Ammon's horn (tissue), 1 donor: ENCODE data around the gene FMO2.

Source experiments
- DNase-seq: peaks from one replicate; pipeline ENCODE4 v3.0.0-alpha.2; 2016; ENCODE audit warnings: low spot score

Gene FMO2, protein sequence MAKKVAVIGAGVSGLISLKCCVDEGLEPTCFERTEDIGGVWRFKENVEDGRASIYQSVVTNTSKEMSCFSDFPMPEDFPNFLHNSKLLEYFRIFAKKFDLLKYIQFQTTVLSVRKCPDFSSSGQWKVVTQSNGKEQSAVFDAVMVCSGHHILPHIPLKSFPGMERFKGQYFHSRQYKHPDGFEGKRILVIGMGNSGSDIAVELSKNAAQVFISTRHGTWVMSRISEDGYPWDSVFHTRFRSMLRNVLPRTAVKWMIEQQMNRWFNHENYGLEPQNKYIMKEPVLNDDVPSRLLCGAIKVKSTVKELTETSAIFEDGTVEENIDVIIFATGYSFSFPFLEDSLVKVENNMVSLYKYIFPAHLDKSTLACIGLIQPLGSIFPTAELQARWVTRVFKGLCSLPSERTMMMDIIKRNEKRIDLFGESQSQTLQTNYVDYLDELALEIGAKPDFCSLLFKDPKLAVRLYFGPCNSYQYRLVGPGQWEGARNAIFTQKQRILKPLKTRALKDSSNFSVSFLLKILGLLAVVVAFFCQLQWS

DNA sequence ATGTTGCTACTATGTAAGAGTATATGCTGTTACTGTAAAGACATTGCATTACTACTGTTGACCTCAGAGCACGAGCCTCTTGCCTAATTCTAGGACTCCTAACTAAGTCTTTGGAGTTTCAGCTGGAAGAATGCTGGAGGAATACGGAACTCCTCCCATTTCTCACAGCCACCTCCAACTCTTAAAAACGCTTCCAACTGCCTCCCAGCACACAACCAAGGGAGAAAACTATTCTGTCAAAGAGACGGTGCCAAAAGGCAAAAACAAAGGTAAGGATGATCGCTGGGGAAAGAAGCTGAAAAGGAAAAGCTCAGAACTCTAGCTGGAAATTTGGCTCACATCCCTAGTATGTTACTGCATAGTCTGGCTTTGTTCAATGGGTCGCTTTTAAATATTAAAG lies at the start of gene FMO2:
TSS of gene FMO2 (plus strand) at position 210 of the 400 bp plus-strand sequence. CDS start 414 bp downstream, outside the sequence.
- no peak for DNase-seq

DNA sequence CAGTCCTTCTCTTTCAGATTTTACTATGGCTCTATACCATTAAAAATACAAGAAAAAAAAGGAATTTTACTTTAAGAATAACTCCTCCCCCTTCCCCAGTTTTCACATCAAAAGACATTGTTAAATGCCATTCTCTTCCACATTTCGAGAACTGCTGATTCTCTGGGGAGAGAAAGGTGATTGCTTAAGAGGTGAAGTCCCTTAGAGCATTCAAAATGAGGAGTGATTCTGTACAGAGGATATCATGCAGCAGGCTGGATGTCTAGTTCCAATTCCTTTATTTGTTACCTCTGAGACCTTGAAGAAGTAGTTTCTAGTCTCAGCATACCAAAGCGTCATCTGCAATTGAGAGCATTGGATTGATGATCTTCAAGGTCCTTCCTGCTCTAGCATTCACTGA lies 47.5 kb upstream of the FMO2 start:
- no peak for DNase-seq

DNA sequence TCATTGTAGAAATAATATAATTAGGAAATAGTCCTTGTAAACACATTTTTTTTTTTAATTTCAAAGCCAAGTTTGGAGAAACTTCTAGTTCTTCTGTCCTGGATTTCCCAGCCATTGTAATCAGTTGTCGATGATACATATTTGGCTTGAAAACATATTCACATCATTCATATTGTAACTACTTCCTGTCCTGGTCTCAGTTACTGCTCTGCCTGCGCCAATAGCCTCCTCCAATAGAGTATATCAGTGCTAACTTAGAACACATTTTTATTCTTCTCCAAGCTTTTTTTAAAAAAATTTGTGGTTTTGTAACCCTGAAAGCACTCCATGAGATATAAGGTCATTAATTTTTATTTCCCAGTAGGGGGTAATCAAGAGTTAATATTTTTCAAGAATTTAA lies 46.1 kb upstream of the FMO2 start:
- no peak for DNase-seq

DNA sequence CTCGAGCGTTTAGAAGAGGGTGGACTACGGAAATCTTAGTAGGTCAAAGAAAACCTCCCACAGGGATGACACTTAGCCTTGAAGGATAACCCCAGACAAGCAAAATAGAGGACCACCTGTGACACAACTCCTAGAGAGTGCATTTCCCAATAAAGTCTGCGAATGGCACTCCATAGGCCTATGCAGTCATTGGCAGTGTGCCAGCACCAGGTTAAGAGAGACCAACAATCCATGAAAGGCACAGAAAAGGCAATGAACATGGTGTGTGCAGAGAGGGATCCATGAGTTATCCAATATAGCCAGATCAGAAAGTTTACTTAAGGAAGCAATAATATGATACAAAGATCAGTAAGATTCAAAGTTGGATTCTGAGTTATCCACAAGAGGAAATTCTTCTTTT lies 45.2 kb upstream of the FMO2 start:
- no peak for DNase-seq

DNA sequence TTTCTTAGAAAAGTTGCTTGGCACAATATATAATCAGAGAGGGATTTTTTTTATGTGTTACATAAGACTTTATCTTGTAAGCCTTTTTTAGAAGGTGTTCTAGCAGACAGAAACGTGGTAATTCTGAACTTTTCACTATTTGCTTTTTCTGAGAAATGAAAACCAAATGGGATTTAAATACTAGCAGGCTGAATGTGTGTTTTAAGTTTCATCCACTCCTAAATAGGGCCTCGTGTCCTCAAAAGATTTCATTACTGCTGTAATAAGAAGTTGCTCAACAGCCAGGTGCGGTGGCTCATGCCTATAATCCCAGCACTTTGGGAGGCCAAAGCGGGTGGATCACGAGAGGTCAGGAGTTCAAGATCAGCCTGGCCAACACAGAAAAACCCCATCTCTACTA lies 44.7 kb upstream of the FMO2 start:
- no peak for DNase-seq

DNA sequence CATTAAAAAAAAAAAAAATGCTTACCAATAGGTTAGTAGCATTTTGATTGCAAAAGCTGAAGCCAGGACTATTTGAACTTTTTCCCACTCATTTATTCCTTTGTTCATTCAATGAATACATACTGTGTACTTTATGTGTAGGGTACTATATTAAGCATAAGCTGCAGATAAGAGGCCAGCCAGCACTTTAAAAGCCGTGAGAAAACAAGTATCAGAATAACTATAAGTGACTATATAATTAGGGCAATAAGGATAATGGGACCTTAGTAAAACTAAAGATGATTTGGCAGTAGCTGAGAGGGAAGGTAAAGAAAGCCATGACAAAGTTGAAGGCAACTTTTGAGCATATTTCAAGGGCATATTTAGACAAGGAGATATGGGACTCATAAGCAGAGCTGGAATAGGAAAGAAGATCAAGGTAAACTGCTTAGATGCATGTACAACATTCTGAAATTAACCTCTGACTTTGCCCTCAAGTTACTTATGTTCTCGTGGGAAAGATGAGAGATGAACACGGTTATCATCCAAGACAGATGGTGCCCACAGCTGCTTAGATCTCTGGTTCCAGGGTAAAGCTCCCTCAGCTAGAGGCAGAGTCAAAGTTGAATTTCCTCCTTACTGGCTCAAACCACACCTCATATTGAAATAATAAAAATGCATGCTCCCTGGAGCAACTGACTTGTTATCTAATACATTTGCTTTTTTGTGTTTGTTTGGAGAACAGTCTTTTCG lies 44.0 kb upstream of the FMO2 start:
- no peak for DNase-seq

DNA sequence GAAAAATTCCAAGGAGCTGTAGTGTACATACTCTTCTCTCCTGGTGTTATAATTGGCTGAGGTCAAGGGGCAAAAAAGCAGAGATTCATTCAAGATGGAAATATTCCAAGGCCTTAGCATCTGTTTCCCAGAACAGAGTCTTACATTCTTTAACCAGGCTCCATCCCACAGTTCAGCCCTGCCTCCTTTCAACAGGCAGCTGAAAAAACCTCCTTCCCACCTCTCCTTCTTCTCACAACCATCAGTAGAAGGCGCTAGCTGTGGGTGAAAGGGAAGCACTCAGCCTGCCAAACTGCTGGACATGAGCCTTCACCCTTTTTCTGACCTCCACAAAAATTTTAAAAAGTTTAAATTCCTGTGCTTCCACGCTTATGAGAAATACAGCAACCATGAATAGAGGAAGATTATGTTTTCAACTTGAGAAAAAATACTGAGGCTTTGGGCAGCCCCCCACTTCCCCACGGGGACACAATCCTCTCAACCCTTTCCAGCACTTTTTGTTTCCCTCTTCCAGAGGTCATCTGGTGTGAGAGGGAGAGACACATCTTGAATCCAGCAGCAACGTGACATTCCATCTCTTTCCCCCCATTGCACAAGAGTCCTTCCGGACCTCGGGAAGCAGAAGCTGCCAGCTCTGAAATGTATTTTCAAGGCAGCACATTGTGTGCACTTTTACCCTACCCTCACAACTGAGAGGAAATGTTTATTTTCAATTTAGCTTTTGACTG lies 43.2 kb upstream of the FMO2 start:
- peak; percentile 40 for DNase-seq

DNA sequence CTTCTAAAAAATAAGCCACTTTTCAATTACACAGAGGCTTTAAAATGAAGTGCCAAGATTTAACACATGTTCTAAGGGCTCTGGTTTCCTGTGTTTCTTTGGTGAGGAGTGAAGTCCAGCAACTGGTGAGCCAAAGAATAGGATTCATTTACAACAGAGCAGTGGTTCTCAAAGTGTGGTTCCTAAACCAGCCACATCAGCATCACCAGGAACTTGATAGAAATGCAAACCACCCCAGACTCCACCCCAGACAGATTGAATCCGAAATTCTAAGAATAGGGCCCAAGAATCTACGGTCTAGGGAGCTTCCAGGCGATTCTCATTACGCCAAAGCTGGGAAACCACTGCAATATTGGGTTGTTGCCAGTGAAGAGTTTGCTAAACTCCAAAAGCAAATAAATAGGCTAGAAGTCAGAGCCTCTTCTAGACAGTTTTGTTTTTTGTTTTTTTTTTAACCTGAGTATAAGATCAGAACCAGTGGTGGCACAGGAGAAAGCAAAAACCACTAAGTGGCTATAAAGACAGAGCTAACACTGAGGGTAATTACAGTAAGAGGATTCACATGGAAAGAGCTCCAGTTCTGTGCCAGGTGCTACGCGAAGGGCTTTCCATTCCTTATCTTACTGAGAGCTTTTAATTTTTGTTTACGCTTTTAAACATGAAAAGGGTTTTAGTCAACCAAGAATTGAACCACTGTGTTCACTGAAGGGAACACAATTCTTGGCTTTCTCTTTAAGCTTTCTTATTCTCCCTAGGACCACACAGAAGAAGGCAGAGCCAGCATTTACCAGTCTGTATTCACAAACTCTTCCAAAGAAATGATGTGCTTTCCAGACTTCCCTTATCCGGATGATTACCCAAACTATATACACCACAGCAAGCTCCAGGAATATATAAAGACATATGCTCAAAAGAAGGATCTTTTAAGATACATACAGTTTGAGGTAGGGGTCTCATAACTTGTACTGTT lies 42.4 kb upstream of the FMO2 start:
- peak; percentile 21 for DNase-seq

DNA sequence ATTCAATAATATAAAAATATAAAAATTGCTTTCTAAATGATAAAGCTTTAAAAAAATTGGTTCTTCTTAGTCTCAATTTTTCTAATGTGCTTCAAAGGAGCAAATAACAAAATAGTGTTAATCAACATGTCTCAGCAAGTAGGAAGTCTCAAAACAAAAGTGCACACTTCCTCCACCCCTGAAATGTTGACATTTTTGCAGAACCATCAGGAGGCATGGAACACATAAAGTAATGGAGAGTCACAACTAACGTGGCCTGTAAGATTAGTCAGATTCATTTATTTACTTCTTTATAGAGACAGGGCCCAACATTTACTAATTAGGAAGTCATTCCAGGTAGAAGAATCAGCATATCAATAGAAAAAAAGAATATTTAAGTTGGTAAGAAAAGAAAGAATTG lies 34.9 kb upstream of the FMO2 start:
- DNase-seq: no peak

DNA sequence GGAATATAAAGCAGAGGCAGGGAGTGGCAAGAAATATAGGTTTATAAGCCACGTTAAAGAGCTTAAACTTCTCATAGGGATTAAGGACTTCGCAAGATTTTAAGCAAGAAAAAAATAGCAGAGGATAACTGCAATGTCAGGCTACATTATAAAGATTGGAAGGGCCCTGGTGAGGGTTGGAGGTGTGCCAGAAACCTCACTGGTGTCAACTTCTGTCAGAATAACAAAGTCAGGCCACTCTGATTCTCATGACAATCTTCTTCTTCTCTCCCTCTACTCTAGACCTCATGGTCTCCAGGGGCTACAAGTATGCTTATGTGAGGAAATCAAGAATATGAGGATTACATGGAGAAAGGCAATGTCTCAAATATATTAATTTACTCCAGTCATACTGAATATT lies 32.6 kb upstream of the FMO2 start:
- DNase-seq: no peak

DNA sequence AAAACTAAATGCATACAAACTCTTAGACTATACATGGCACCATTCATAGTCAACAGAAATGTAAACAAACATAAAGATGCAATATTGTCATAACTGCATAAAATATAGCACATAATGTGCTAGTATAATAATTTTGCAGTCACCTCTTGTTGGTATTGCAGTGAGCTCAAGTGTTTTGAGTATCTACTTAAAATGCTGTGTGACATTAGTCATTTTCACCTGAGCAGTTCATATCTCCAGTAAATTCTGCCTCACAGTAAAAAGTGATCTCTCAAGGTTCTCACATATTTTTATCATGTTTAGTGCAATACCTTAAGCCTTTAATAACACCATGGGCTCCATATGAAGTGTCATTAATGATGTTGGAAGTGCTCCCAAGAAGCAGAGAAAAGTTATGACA lies 29.6 kb upstream of the FMO2 start:
- no peak for DNase-seq

DNA sequence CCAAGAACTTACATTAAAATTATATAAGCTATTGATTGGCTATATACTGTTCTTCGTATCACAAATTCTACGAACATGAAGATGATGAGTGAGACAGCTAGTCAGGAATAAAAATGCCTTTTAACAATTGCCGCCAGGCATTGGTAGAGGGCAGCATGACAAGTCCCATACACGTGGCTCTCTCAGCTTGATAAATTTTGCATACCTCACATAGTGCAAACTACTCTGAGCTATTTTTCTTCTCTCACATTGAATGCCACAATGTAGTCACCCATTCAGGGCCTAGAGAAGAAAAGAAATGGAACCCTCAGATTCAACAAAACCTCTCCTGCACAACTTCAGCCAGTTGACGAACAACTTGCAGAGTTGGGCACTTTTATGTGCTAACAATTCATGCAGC lies 27.0 kb upstream of the FMO2 start:
- no peak for DNase-seq

DNA sequence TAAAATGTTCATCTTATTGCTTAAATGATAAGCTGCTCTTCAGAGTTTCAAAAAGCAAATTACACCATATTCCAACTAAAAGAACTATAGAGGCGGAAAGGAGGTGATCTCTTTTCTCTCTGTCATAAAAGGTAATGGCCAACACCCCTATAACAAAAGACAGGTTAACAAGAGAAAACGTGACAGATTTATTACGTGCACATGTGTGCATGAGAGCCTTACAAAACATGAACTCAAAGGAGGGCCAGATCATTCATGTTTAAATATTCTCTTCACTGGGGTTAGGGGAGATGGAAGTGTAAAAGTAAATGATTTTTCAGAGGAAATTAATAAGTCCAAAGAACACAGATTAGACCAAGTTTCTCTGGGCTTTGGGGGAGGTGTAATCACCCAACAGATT lies 26.5 kb upstream of the FMO2 start:
- no peak for DNase-seq

DNA sequence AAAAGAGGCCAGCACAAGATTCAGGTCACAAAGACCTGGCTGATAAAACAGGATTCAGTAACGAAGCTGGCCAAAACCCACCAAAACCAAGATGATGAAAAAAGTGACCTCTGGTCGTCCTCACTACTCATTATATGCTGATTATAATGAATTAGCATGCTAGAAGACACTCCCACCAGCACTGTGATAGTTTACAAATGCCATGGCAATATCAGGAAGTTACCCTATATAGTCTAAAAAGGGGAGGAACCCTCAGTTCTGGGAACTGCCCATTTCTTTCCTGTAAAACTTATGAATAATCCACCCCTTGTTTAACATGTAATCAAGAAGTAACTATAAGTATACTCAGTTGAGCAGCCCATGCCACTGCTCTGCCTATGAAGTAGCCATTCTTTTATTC lies 26.0 kb upstream of the FMO2 start:
- no peak for DNase-seq

DNA sequence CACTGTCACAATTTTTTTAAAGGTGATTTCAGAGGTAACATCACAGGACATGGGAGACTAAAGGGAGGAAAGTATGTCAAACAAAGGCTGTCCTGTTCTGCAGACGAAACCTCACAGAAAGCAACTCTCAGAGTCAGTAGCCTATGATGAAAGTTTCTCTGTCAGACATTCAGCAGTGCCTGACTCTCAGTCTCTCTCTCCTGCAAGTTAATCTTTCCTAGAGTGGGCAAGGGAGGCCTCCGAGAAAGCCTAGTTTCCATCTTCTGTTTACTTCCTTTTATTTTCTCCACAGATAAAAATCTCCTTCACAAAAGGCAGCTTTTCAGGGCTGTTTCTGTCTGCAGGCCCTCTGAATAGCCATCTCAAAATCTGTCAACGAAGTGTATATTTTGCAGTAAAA lies 24.9 kb upstream of the FMO2 start:
- no peak for DNase-seq

DNA sequence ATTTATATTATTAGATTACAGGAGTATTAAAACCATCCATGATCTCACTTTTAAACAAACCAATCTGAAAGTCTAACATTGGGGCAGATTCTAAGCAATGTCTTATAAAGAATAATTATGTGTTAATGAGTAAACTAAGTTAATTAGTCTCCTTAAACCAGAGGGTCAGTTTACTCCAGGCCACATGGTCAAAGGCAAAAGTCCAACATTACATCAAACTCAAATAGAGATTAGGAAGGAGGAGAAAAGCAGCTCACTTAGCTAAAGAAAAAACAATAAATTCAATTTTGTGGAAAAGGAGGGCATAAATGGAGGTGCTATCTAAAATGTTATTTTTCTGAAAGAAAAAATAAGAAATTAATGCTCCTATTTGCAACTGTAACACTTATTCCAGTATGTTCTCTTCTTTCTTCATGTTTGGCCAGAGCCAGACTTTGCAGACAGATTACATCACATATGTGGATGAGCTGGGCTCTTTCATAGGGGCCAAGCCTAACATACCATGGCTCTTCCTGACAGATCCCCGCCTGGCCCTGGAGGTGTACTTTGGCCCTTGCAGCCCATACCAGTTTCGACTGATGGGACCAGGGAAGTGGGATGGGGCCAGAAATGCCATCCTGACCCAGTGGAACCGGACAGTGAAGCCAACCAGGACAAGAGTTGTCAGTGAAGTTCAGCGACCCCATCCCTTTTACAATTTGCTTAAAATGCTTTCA lies 24.3 kb upstream of the FMO2 start:
- DNase-seq: no peak

DNA sequence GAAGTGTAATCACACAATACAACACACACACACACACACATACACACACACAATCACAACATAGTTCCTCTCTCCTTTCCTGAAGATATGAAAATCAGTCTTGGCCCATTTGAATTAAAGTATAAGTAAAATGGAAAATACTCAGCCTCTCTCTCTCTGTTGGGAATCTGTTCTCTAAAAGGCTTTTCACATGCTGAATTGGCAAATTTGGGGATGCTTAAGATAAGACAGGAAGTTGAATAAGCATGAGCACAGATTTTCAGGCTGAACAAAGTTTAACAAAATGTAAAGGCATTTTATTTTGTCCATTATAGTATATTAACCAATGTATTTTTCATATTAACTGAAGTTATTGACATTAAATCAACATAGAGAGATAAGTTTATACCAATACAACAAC lies 23.7 kb upstream of the FMO2 start:
- no peak for DNase-seq

DNA sequence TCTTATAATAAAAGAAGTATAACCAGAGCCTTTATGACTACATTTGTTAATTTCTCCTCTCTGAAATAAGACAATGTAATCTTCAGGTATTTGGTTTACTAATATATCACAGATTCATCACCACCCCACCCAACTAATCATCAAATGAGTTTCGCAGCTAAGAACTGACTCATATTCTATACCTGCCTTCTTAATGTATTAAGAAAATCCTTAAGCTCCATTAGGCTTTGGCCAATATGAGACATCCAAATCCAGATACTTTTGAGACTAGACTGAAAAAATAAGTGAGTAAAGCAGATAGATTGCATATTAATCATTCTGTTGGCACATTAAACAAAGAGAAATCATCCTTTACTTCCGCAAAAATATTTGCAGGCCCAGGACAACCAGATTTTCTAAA lies 18.7 kb upstream of the FMO2 start:
- no peak for DNase-seq

DNA sequence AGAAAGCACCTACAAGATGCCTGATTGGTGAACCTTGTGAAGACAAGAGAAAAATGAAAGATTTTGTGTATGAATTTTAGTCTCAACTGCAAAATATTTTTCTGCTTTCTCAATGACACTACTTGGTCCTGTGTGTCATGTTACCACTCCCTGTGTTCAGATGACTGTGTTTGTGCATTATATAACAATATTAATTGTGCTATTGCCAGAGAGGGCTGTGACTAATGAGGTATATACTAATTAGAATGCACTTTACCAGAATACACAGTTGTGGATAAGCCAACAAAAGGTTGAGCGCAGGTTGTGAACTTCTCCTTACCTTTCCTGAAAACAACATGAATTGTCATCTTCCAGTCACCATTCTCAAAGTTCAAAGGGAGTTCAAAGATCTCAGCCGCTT lies 17.3 kb upstream of the FMO2 start:
- DNase-seq: no peak

DNA sequence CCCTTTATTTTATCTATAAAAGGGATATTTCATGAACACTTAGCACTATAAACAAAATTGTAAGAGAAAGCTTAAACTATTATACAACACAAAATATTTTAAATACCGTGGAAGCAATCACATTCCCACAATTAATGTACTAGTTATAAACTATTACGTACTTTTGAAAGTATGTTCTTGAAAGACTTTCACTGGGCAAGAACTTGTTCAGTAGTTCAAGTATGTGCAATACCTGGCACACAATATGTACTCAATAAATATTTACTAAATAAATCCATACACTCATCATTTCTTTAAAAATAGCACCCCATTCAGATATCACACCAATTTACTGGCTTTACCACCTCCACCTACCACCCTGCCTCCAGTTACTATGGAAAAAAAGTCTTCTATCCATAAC lies 12.6 kb upstream of the FMO2 start:
- DNase-seq: no peak

DNA sequence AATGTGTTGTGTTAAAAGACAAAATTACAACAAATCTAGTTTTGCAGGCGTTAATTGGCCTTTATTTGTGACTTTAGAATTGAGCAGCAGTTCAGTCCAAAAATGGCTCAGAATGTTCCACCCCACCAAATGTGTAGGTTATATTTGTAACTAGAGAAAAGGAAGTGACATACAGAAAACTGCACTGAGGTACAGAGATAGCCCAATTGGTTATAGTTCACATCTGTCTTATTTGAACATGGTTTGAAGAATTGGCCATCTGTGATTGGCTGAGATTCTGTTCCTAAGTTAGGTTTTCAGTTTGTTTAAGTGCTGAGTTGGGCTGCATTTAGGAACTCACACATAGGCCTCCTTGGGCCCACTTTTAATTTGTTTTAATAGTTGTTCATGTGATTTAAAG lies 12.0 kb upstream of the FMO2 start:
- no peak for DNase-seq
